OCI-M2 (cell line): Measurements from ENCODE around the gene GJB5.
"Not testable (repeated sequence)": the region's sequence is repeated elsewhere in the genome, so short reads cannot be mapped to it uniquely, and the experiment has no call there.

ENCODE experiments used
- DNase-seq: peaks from one replicate; lab custom pipeline; 2025; ENCODE audit not compliant: unreplicated experiment; lab: John Stamatoyannopoulos, UW

Gene GJB5

DNA sequence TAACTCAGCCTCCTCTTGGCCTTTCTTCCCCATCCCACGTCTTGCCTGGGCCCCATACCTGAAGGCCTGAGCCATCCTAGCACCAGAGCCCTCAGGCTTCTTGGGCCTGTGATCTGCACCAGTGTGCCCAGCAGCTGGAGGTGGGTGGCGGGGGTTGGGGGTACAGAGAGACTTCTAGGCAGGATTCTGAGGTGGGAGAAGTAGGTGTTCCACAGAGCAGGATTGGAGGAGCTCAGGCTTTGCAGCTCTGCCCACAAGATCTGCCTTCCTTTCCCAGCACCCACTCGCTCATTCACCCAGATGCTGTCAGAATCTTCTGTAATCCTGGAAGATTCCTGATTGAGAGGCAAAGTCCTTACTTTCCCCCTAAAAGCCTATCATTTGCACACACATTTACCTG lies 10.0 kb upstream of the GJB5 start:
- no peak for DNase-seq

DNA sequence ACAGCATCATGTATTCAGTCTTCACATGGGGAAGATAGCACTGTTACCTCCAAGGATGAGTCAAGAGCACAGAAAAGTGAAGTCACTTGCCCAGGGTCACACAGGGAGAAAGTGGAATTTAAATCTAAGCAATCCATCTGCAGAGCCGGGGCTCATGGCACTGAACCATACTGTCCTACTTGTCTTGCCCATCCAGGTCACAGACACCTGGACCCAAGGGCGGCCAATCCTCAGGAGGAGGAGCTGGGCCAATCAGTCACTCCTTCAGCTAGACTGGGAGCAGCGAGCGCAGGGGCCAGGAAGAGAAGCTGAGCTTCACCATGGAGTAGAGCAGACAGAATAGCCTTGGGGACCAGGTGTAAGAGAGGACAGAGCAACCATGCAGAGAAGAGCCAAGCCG lies 9.2 kb upstream of the GJB5 start:
- no peak for DNase-seq

DNA sequence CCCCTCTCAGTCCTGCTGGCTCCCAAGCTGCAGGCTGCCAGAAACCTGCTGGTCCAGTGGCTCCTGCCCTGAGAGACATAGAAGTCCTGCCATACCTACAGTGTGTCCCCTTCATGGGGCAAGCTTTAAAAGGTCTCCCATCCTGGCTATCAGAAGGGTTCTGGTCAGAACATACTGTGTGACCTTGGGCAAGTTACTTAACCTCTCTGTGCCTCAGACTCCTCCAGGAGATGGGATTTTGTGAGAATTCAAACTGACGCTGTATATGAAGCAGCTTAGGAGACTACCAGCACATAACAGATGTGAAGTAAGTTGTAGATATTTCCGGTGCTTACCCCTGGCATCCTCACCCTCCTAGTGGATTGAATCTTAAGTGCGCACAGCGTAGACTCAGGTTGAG lies 8.7 kb upstream of the GJB5 start:
- DNase-seq, result no peak

DNA sequence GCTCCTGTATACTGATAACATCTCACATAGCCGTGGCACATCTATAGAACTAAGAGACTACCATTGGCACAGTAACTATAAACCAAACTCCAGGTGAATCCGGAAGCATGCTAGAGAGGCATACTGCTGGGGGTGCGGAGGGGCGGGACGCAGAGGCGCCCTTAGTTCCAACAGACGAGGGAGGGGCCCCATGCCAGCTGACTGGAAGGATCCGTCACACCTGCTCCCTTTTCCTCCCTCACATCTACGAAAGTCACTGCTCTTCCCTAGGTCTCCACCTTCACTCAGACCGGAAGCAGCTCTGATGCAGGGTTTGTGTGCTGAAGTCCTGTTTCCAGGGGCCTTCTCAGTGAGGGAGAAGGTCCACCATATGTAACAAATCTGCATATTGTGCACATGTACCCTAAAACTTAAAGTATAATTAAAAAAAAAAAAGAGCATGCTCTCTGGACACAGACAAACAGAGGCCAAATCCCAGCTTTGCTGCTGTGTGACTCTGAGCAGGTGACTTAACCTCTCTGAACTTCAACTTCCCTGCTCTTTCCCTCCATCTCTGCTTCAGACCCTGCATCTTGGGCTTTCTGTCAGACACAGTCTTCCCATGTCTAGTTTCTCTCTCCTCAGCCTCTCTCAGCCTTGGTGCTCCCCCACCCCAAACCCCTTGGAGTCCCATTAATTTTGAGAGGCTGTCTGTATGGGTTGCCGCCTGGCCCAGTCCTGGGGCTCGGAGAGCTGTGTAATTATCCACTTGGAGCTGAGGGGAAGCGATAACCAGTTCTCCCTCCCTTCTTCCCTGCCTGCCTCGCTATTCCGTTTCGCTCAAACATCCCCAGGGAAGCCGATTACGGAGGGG lies 7.8 kb upstream of the GJB5 start:
- no peak for DNase-seq

DNA sequence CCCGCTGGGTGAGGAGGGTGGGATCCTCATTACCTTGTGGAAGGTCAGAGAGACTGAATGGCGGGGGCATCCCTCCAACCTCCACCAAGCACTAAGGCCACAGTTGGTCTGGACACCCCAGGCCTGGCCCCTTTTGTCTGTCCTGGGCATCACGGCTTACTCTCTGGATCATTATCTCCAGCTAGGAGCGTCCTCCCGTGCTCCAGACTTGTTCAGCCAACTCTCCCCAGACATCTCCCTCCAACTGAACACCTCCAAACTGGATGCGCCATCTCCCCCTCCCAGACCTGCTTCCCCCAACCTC lies 7.3 kb upstream of the GJB5 start:
- DNase-seq, result no peak

DNA sequence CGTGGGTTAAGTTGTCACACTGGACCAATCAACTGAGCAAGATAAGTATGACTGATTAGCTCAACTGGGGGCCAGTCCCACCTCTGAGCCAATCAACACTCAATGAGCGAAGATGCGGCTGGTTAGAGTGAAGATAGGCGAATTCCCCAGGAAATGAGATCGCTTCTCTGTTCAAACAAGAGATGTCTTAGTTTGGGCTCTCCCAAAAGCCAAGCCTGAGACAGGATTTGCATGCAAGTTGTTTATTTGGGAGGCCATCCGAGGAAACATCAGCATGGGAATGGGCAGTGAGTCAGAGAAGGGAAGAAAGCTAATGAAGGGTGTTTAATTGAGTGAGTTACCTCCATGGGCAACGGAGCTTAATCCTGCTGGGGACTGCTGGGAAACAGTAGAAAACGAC lies 4.9 kb upstream of the GJB5 start:
- DNase-seq, result no peak

DNA sequence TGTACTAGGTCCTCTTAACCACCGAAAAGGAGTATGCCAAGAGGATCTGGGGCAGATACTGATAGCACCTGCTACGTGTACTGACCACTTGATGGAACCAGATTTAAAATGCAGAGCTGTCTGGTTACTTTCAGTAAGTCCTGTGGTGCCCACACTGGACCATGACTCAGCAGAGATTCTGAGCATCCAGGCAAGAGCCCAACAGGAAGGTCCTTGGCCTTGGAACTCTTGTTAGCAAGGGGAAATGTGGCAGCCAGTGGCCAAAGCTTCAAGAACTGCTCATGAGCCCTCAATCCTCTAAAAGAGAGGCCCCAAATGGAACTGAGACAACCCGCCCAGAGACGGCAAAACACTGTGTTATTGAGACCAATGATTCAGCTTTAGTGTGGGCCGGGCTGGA lies 4.2 kb upstream of the GJB5 start:
- DNase-seq, result no peak

DNA sequence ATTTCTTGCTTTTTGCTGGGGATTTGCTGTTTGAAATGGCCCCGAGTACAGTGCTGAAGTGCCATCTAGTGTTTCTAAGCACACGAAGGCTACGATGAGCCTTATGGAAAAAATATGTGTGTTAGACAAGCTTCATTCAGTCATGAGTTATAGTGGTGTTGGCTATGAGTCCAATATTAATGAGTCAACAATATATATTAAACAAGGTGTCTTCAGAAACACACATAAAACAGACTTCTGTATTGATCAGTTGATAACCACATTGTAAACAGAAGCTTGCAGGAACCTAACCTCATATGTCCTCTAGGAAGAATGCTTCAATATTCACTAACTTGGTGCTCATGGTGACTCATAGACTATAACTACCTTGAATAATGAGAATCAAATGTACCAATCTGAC lies 1.7 kb upstream of the GJB5 start:
- DNase-seq, result no peak

DNA sequence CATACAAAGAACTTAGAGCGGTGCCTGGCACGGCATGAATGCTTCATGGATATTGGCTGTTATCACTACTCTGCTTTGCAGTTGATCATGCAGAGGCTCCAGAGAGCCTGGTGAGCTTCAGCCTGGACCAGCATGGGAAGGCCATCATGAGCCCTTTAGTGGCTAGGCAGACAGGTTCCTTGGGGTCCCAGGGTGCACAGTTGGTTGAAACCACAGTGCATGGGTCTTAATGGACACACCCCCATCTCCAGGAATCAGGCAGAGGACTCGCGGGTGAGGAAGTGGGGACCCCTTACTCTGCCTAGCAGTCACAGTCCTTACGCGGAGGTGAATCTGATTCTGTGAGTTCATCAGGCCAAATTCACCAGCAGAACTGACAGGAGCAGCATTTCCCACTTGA lies 1.1 kb downstream of the GJB5 start:
- DNase-seq, result no peak

DNA sequence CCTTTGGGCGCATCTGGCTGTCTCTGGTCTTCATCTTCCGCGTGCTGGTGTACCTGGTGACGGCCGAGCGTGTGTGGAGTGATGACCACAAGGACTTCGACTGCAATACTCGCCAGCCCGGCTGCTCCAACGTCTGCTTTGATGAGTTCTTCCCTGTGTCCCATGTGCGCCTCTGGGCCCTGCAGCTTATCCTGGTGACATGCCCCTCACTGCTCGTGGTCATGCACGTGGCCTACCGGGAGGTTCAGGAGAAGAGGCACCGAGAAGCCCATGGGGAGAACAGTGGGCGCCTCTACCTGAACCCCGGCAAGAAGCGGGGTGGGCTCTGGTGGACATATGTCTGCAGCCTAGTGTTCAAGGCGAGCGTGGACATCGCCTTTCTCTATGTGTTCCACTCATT lies 2.5 kb downstream of the GJB5 start:
- no peak for DNase-seq

DNA sequence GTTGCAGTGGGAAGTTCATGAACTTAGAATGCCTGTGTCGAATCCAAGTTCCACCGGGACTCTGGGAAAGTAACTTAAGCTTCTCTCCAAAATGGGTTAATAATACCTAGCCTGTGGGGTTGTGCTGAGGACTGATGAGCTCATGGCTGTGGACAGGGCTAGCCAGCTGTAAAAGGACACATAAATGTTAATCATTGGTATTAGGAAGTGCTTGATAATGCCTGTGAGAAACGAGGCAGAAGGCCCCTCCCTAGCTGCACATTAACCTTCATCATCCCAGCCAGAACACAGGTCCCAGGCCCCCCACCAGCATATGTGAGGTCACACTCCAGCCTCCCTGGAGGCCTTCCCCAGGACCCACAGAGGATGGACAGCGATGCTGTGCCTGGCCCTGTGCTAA lies 3.9 kb downstream of the GJB5 start:
- no peak for DNase-seq

DNA sequence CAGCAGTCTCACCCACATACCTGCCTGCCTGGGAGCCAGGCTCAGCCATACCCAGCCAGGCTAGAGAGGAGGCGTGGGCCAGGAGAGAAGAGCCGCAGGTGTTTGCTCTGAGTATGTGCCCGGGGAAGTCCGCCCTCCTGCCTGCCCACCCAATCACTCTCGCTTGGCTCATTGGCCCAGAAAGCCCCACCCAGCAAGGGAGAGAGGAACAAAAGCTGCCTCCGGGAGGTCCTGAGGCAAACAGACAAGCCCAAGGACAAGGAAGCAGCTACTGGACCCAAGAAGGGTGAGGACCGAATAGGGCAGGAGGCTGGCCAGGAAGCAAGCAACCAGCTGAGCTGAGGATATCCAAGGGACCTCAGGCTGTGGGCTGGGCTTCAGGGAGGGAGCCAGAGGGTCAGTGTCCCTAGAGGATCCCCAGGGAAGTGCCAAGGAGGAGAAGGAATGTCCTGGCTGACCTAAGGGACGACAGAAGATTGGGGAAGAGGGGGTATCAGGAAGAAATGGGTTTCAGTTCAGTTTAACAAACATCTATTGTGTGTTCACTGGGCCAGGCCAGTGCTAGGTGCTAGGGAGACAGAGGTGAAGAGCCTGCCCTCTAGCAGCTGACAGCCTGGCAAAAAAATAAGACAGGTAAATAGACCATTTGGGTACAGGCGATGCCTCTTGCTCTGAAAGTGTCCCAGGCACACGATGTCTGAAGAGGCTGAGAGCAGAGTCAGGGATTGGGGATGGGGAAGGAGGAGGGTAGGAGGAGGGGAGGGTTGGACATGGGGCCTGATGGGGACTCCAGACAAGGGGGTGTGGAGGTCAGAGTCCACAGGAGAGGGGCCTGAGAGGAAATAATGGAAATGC lies 4.9 kb downstream of the GJB5 start, which contains the start of gene GJB4:
TSS of gene GJB4 (plus strand) at position 238 of the 855 bp plus-strand sequence. CDS start 1,515 bp downstream, outside the sequence.
- no peak for DNase-seq

DNA sequence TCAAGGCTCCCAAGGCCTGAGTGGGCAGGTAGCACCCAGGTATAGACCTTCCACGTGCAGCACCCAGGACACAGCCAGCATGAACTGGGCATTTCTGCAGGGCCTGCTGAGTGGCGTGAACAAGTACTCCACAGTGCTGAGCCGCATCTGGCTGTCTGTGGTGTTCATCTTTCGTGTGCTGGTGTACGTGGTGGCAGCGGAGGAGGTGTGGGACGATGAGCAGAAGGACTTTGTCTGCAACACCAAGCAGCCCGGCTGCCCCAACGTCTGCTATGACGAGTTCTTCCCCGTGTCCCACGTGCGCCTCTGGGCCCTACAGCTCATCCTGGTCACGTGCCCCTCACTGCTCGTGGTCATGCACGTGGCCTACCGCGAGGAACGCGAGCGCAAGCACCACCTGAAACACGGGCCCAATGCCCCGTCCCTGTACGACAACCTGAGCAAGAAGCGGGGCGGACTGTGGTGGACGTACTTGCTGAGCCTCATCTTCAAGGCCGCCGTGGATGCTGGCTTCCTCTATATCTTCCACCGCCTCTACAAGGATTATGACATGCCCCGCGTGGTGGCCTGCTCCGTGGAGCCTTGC lies 6.4 kb downstream of the GJB5 start:
- no peak for DNase-seq

DNA sequence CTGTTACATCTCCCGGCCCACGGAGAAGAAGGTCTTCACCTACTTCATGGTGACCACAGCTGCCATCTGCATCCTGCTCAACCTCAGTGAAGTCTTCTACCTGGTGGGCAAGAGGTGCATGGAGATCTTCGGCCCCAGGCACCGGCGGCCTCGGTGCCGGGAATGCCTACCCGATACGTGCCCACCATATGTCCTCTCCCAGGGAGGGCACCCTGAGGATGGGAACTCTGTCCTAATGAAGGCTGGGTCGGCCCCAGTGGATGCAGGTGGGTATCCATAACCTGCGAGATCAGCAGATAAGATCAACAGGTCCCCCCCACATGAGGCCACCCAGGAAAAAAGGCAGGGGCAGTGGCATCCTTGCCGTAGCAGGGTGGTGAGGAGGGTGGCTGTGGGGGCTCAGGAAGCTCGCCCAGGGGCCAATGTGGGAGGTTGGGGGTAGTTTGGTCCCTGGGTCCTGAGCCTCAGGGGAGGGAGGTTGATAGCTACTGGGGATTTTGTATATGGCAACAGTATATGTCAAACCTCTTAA lies 7.0 kb downstream of the GJB5 start:
- no peak for DNase-seq

DNA sequence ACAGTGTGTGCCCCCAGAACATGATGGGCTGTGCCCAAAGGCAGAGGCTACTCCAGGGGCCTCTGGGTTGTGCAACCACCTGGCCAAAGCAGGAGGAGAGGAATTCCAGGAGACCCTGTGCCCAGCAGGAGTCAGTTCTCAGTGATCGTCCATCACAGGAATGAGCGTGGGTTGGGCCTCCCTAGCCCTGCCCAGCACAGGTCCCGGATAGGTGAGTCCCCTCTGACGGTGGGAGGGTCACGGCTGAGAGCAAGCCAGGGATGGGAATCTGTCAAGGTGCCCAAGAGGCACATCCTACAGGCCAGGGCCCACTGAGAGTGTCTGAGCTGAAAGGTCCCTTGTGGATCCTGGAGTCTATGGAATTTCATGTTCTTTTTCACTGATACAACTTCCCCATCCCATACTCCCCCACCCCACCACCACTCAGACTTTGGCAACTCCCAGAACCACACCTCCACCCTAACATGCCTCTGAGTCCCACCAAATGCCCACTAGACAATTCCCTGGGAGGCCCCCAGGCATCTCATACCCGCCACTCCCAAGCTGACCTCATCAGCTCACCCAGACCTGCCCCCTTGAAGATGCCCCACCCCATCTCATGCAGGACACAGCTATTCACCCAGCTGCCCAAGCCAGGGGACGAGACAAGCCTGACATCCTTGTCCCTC lies 7.8 kb downstream of the GJB5 start:
- no peak for DNase-seq

DNA sequence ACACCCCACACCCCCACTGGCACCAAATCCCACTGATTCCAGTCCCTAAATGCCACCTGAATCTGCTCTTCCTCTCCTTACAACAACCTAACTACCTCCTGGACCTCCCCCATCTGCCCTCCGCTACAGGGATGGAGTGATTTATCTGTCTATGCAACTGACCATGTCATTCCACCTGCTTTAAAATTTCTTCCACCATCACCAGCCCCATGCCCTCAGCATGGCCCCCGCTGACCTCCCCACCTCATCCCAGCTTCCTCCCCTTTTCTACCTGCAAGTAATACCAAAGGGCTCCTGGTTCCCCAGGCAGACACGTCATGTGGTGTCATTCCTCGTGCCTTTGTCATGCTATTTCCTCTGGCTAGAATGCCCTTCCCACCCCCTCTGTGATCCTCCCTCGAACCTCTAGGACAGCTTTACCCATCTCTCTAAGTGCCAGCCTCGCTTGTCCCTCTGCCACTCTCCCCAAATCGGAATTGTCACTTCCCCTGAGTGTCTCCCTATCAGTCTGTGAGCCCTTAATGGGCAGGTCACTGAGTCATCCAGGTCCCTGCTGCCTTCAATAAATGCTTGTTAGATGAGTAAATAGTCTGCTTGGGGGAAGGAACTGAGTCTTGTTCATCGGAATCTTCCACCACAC lies 8.4 kb downstream of the GJB5 start:
- DNase-seq, result no peak

DNA sequence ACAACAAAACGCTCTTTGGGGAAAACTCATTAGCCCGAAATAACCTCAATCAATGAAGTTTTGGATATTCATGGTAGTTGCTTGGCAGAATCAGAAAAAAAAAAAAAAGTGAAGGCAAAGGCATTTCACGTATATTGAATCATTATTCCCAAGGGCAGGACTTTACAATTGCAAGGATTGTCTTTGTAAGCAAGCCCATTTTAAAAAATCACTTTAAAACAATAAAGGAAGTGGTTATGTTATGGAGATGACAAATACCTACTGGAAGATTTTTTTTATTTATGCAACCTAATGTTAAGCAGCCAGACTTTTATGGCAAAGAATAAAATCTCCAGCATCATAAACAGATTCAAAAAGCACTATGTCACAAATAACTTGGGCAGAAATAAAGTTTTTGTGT lies 14.0 kb downstream of the GJB5 start:
- DNase-seq, result no peak

DNA sequence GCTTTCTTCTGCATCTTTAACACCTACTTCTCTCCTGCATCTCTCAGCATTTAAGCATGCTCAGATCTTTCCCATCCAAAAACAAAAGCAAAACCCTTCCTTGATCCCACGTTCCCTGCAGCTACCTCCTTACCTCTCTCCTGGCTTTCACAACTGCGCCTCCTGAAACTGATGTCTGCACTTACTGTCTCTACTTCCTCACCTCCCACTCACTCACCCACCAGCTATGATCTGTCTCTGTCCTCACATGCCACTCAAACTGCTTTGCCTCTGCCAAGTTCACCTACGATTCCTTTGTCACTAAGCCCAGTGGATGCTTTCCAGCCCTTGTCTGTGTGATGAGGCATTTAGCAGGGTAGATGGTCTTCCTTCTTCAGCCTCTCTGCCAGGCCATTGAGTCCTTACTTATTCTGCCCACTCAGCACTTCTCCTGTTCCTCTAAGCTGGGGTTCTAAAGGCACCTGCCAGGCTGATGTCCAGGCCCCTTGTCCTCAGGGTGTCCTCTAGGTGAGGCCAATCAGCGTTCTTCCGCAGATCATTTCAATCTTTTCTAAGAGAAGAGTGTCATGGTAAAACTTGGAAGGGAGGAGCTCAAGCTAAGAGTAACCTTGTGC lies 16.2 kb downstream of the GJB5 start:
- no peak for DNase-seq

DNA sequence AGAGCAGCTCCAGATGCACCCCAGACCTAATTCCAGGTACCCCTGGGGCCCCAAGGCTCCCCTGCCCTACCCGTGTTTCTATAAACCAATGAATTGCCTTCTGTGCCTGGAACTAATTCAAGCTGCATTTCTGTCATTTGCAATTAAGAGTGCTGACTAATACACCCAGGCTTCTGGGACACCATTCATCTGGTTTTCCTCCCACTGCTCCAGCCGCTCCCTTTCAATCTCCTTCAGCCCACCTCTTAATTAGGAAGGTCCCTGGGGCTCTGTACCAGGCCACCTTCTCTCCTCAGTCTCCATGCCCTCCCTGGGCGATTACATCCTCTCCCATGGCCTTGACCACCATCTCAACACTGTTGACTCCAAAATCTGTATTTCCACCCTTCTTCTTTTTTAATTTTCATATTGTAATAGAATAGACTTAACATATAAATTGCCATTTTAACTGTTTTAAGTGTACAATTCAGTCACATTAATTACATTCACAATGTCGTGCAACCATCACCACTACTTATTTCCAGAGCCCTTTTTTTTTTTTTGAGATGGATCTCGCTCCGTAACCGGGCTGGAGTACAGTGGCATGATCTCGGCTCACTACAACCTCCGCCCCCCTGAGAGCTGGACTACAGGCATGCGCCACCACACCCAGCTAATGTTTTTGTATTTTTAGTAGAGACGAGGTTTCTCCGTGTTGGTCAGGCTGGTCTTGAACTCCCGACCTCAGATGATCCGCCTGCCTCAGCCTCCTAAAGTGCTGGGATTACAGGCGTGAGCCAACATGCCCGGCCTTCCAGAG lies 16.9 kb downstream of the GJB5 start:
- no peak for DNase-seq

DNA sequence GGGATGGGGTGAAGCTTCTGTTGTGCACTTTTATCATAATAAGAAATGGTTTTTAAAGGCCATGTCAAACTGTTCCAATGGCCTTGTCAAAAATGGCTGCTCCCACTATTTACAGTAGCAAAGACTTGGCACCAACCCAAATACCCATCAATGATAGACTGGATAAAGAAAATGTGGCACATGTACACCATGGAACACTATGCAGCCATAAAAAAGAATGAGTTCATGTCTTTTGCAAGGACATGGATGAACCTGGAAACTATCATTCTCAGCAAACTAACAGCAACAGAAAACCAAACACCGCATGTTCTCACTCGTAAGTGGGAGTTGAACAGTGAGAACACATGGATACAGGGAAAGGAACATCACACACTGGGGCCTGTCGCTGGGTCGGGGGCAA lies 18.3 kb downstream of the GJB5 start:
- DNase-seq, result not testable (repeated sequence)
